ENCODE measurements around the gene UIMC1. TPM values are rescaled to one million over a fixed set of nuclear protein-coding genes. Genes with fewer than 3 reads are reported as not detected.

Gene UIMC1
- total RNA-seq, 4 donors from 2014 or later = 18.2 to 31.0 (median 29.2) TPM

- 91 to 92% methylated on average over 12 of the region's 12 CpGs for WGBS, 2 donors
- H3K4me3 ChIP-seq (ENCODE audit: low read depth, poor library complexity, severe bottlenecking) = no peak overlapping the region
- intact Hi-C loops (cut with DNase I; ENCODE audit: low total_unique reads) = no loop called here
- peak in 1 of 2 donors; percentile 76 for DNase-seq (ENCODE audit: low spot score in 2 of 2)
- no peak for TF ChIP-seq POLR2A (IDR thresholded peaks at IDR 0.05)
- no peak for TF ChIP-seq CTCF (IDR thresholded peaks at IDR 0.05)
Observed at GRCh38 chr5:176901260-176902101, 105.1 kb downstream of the UIMC1 start.

GRCh38 chr5:176900780-176901204 is 105.8 kb downstream of the UIMC1 start:
- no peak overlapping the region for H3K4me3 ChIP-seq (ENCODE audit: low read depth, poor library complexity, severe bottlenecking)
- DNase-seq (ENCODE audit: low spot score in 2 of 2) = peak in 1 of 2 donors; percentile 57
- TF ChIP-seq CTCF (IDR thresholded peaks at IDR 0.05) (no peak), POLR2A (IDR thresholded peaks at IDR 0.05) (no peak)
- 80 to 83% methylated on average over 7 of the region's 7 CpGs for WGBS, 2 donors
- intact Hi-C loops (cut with DNase I; ENCODE audit: low total_unique reads) = no loop called here

- 87 to 92% methylated on average over 4 of the region's 4 CpGs for WGBS, 2 donors
- TF ChIP-seq CTCF (IDR thresholded peaks at IDR 0.05) (no peak), POLR2A (IDR thresholded peaks at IDR 0.05) (no peak)
- intact Hi-C loops (cut with DNase I; ENCODE audit: low total_unique reads) = no loop called here
- no peak overlapping the region for H3K4me3 ChIP-seq (ENCODE audit: low read depth, poor library complexity, severe bottlenecking)
- DNase-seq (ENCODE audit: low spot score in 2 of 2) = peak in 1 of 2 donors; percentile 37
Observed at GRCh38 chr5:176899946-176900779, 106.4 kb downstream of the UIMC1 start.

GRCh38 chr5:176899296-176899891 is 107.2 kb downstream of the UIMC1 start, which contains the start of gene HK3:
TSS of gene HK3 (minus strand) at chr5:176899346. CDS start at chr5:176896159, 3,187 bp downstream.
- intact Hi-C loops (cut with DNase I; ENCODE audit: low total_unique reads) = no loop called here
- TF ChIP-seq POLR2A (IDR thresholded peaks at IDR 0.05) (no peak), CTCF (IDR thresholded peaks at IDR 0.05) (no peak)
- DNase-seq (ENCODE audit: low spot score in 2 of 2) = peak in 1 of 2 donors; percentile 69
- no peak within 1 kb of the TSS for H3K4me3 ChIP-seq (ENCODE audit: low read depth, poor library complexity, severe bottlenecking)
- WGBS, 2 donors = 68 to 73% methylated on average over 9 of the region's 9 CpGs

GRCh38 chr5:176897263-176897662 is 109.3 kb downstream of the UIMC1 start:
- WGBS, 2 donors = 62% methylated on average over 3 of the region's 3 CpGs
- TF ChIP-seq CTCF (IDR thresholded peaks at IDR 0.05) (no peak), POLR2A (IDR thresholded peaks at IDR 0.05) (no peak)
- intact Hi-C loops (cut with DNase I; ENCODE audit: low total_unique reads) = no loop called here
- no peak overlapping the region for H3K4me3 ChIP-seq (ENCODE audit: low read depth, poor library complexity, severe bottlenecking)
- DNase-seq (ENCODE audit: low spot score in 2 of 2) = peak in 1 of 2 donors; percentile 18

All from lower leg skin (tissue), 4 donors.